A549 treated with AZD2906 at 1 μM for 4 hours (cell line): ENCODE data around the gene METTL2A. TPM values are rescaled to one million over a fixed set of nuclear protein-coding genes. Genes with fewer than 3 reads are reported as not detected.

Experiments
- total RNA-seq: library from RNA; stranded (reverse); fragments of 200-300 nt; extraction: Qiagen RNA extraction; gene quantifications from 5 replicates; pipeline ENCODE4 v1.2.3, GENCODE V29; 2022

Gene METTL2A, protein sequence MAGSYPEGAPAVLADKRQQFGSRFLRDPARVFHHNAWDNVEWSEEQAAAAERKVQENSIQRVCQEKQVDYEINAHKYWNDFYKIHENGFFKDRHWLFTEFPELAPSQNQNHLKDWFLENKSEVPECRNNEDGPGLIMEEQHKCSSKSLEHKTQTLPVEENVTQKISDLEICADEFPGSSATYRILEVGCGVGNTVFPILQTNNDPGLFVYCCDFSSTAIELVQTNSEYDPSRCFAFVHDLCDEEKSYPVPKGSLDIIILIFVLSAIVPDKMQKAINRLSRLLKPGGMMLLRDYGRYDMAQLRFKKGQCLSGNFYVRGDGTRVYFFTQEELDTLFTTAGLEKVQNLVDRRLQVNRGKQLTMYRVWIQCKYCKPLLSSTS
- total RNA-seq, result 27.2 to 29.6 TPM (median 28.5 TPM) in 5 replicates

GRCh38 chr17:62423647-62424461, at the start of gene METTL2A:
Gene METTL2A, plus strand, starts transcription at chr17:62423897. Its CDS starts 6 bp downstream, at chr17:62423903.

GRCh38 chr17:62380253-62380652, 43.4 kb upstream of the METTL2A start, which contains the start of gene EFCAB3:
Gene EFCAB3, plus strand, starts transcription at chr17:62380553. Its CDS starts 2,427 bp downstream, at chr17:62382980.

DNA sequence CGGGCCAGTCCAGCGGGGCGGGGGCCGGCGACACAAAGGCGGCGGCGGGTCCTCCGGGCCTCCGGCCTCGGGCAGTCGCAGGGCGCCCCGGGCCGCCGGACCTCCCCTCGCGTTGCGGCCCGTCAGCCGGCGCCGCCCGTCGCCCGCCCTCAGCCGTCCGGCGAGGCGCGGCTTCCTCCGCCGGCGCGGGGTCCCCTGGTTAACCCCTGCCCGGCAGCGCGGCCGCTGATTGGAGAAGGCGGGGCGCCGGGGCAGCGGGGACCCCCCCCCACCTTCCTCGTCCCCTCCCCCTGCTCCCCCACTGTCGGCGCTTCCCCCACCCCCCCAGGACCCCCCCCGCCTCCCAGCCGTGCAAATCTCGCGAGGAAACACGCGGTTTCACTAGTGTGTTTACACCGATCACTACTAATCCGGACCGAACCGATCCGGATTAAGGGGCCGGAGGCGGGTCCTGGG, 54.8 kb downstream of the METTL2A start, which contains the start of gene TLK2:
Gene TLK2 (plus strand): TSS at position 402 of the 456 bp plus-strand sequence. CDS start 2,301 bp downstream, outside the sequence.

Other genes starting within 250 kb of the METTL2A start
- not detected in 5 replicates for gene EFCAB3, start 43.3 kb upstream of the METTL2A start, total RNA-seq
- 28.1 to 31.7 TPM (median 31.1 TPM) in 5 replicates for gene TLK2, start 54.9 kb downstream of the METTL2A start, total RNA-seq
- gene MRC2, start 203.8 kb downstream of the METTL2A start, total RNA-seq, result 38.9 to 54.6 TPM (median 52.1 TPM) in 5 replicates